ENCODE results near the gene CYB5R3. TPM values are rescaled to one million over a fixed set of nuclear protein-coding genes. Genes with fewer than 3 reads are reported as not detected.

The CYB5R3 gene
- total and polyA plus RNA-seq, 10 donors = 37.3 to 134 (median 78.1) TPM

GRCh38 chr22:42603427-42603826 lies 45.8 kb downstream of the CYB5R3 start:
- no peak for TF ChIP-seq POLR2AphosphoS5 (IDR thresholded peaks at IDR 0.05)
- no peak for TF ChIP-seq POLR2A (IDR thresholded peaks at IDR 0.05)
- no peak for TF ChIP-seq CTCF (IDR thresholded peaks at IDR 0.05 in 8 of 11, conservative IDR thresholded peaks at IDR 0.05 in 3 of 11)
- no peak overlapping the region for H3K27ac ChIP-seq
- no peaks in the 10 kb centered on the region for H3K27me3 ChIP-seq (replicated peaks in 1 of 7)
- 87 to 97% (median 92%) methylated on average over 2 of the region's 2 CpGs for WGBS, 5 donors
- no peak overlapping the region for H3K4me3 ChIP-seq
- intact Hi-C loops (cut with DNase I; ENCODE audit: low total_unique reads) = no loop called here
- DNase-seq = no peak
- peaks cover 4 to 100% (median 54%) of the 10 kb centered on the region in 6 donors for H3K36me3 ChIP-seq
- peaks cover 0 to 74% (median 36%) of the 10 kb centered on the region in 6 donors for H3K4me1 ChIP-seq
- no peaks in the 10 kb centered on the region for H3K9me3 ChIP-seq

GRCh38 chr22:42602470-42602869 lies 46.7 kb downstream of the CYB5R3 start:
- Histone ChIP-seq H3K36me3 (peaks cover 4 to 100% (median 63%) of the 10 kb centered on the region in 6 donors), H3K27me3 (replicated peaks in 1 of 7) (no peaks in the 10 kb centered on the region), H3K4me1 (peaks cover 0 to 66% (median 35%) of the 10 kb centered on the region in 6 donors), H3K9me3 (no peaks in the 10 kb centered on the region), H3K4me3 (no peak overlapping the region), H3K27ac (peak overlapping the region in 6 of 8 donors; percentile 4 to 55 (median 21))
- TF ChIP-seq POLR2AphosphoS5 (IDR thresholded peaks at IDR 0.05) (no peak), POLR2A (IDR thresholded peaks at IDR 0.05) (no peak), CTCF (IDR thresholded peaks at IDR 0.05 in 8 of 11, conservative IDR thresholded peaks at IDR 0.05 in 3 of 11) (no peak)
- DNase-seq = no peak
- intact Hi-C loops (cut with DNase I; ENCODE audit: low total_unique reads) = no loop called here
- WGBS, 5 donors = 77 to 94% (median 83%) methylated on average over 2 of the region's 2 CpGs

GRCh38 chr22:42601879-42602465 lies 47.2 kb downstream of the CYB5R3 start:
- Histone ChIP-seq H3K27me3 (replicated peaks in 1 of 7) (no peaks in the 10 kb centered on the region), H3K36me3 (peaks cover 4 to 100% (median 68%) of the 10 kb centered on the region in 6 donors), H3K9me3 (no peaks in the 10 kb centered on the region), H3K4me3 (no peak overlapping the region), H3K27ac (peak overlapping the region in 6 of 8 donors; percentile 4 to 55 (median 21)), H3K4me1 (peaks cover 0 to 67% (median 37%) of the 10 kb centered on the region in 6 donors)
- intact Hi-C loops (cut with DNase I; ENCODE audit: low total_unique reads) = no loop called here
- 85 to 94% (median 86%) methylated on average over 6 of the region's 6 CpGs for WGBS, 5 donors
- DNase-seq = no peak
- TF ChIP-seq POLR2AphosphoS5 (IDR thresholded peaks at IDR 0.05) (peak in 2 of 3 donors; percentile 30 to 40), POLR2A (IDR thresholded peaks at IDR 0.05) (no peak)

GRCh38 chr22:42596863-42597530 lies 52.2 kb downstream of the CYB5R3 start:
- peak overlapping the region in 3 of 8 donors; percentile 23 to 39 (median 36) for H3K27ac ChIP-seq
- peaks cover 12 to 100% (median 99%) of the 10 kb centered on the region in 6 donors for H3K36me3 ChIP-seq

More at GRCh38 chr22:42596863-42597530, 52.2 kb downstream of the CYB5R3 start:
- DNase-seq = no peak
- H3K4me1 ChIP-seq = peaks cover 0 to 26% (median 9%) of the 10 kb centered on the region in 6 donors
- H3K4me3 ChIP-seq = no peak overlapping the region
- no peaks in the 10 kb centered on the region for H3K9me3 ChIP-seq
- no peaks in the 10 kb centered on the region for H3K27me3 ChIP-seq (replicated peaks in 1 of 7)
- intact Hi-C loops (cut with DNase I; ENCODE audit: low total_unique reads) = no loop called here
- WGBS, 5 donors = 89 to 91% (median 89%) methylated on average over 10 to 11 of the region's 11 CpGs
- no peak for TF ChIP-seq CTCF (IDR thresholded peaks at IDR 0.05 in 8 of 11, conservative IDR thresholded peaks at IDR 0.05 in 3 of 11)
